Fibroblast of gingiva (primary cell): Measurements from ENCODE around the gene CRTAC1.

Experiments used
- DNase-seq: peaks from one replicate; pipeline ENCODE4 v3.0.0-alpha.2; 2011; ENCODE audit warnings: low read depth

Gene CRTAC1

DNA sequence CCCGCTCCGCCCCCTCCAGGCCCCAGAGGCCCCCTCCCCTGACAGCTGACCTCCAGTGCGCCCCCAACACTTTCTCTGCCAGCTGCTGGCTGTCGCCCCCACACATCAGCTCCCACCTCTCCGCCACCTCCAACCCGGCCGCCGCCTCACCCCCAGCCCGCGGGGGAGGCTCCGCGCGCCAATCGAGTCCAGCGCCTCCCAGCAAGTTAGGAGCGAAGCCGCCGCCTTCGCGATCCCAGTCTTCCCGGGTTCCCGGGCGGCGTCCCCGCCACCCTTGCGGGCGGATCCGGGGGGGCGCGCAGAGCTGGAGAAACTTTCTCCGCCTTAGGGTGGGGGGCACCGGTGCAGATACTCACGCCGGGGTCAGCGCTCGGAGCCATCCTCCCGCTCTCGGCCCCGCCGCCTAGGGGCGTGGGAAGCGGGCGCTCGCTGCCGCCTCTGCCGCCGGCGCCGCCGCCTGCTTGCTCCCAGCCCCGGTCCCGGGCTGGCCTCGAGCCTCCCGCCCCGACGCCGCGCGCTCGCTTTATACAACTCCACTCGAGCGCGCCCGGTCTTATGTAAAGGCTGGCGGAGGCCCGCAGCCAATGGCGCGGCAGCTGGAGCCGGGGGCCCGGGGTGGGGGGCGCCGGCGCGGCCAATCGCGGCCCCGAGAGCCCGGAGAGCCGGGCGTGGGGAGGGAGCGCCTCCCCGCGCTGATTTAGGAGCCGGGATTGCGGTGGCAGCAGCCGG lies at the start of gene CRTAC1:
TSS of gene CRTAC1 (minus strand) at position 529 of the 729 bp plus-strand sequence. CDS start at position 380, 149 bp downstream.
- no peak for DNase-seq

DNA sequence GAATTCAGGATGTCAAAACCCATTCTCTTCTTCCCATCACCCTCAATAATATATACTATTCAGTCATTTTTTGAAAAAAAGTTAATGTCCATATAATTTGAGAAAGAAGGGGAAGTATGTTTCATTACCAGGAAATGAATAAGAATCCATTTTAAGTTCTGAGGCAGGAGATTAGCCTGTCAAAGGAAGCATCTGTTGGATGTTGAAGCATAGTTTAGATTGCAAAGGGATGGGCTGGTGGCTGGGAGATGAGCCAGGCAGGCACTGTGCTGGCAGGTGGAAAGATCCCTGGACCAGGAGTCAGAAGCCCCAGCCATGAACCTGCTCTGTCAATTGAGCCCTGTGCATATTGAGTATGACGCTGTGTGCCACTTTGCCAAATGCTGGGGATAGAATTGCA lies 48.4 kb upstream of the CRTAC1 start:
- DNase-seq, result no peak

DNA sequence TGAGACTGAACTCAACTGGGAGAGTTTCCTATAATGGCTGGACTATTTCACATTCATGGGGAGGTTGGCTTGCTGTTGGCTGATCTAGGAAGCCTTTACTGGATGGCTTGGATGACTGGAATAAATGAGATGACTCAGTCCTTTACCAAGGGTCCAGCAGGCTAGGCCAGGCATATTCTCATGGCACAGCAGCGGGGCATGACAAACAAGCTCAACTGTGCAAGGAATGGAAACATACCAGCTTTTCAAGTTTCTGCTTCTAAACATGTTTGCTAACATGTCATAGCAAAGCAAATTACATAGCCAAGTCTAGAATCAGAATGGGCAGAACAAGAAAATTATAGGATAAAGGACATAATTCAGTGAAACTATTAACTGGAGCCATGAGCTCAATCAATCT lies 46.8 kb upstream of the CRTAC1 start:
- DNase-seq, result no peak

GRCh38 chr10:98076086-98076485 lies 45.7 kb upstream of the CRTAC1 start:
- no peak for DNase-seq

DNA sequence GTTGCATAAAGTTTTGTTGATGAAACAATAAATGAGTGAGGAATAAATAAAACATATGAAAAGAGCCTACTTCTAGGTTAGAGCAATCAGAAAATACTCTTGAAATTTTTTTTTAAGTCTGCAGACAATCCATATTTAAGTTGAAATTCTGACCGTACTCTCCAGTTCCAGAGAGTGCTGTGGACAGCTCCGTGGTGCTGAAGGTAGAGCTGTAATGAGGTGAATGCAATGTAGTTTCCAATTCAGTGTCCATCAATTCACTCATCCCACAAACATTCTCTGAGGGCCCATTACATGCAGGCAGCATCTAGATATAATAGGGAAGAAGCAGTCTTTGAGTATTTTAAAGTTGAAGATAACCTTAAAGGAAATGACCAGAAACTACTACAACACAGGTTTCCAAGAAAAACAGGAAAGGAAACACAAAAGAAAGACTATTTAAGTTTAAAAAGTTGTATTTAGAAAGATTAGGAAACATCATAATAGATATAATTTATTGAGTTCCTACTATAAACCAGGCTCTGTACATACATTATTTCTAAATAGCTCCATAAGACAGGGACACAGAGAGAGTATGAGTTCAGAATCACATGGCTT lies 44.0 kb upstream of the CRTAC1 start:
- no peak for DNase-seq

DNA sequence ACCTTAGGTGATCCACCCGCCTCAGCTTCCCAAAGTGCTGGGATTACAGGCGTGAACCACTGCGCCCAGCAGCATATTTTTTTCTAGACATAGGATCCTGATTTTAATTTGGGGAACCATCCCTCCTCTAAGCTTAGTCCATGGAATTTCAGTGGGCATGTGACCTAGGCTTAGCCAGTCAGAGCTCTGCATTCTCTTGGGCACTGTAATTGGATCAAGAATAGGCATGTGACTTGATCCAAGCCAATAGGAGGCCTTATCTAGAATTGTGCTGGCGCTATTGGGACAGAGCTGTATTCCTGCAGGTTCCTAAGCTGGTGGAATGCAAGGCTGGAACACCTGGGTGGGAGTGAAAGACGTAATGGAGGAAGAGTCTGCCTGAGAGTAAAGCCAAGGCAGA lies 36.7 kb upstream of the CRTAC1 start:
- no peak for DNase-seq

- DNase-seq, result no peak
Observed at GRCh38 chr10:98063740-98064027, 33.3 kb upstream of the CRTAC1 start.

GRCh38 chr10:98062424-98062823 lies 32.0 kb upstream of the CRTAC1 start:
- no peak for DNase-seq

- no peak for DNase-seq
Observed at GRCh38 chr10:98060079-98060478, 29.7 kb upstream of the CRTAC1 start.

- no peak for DNase-seq
Observed at GRCh38 chr10:98058295-98058694, 27.9 kb upstream of the CRTAC1 start.

DNA sequence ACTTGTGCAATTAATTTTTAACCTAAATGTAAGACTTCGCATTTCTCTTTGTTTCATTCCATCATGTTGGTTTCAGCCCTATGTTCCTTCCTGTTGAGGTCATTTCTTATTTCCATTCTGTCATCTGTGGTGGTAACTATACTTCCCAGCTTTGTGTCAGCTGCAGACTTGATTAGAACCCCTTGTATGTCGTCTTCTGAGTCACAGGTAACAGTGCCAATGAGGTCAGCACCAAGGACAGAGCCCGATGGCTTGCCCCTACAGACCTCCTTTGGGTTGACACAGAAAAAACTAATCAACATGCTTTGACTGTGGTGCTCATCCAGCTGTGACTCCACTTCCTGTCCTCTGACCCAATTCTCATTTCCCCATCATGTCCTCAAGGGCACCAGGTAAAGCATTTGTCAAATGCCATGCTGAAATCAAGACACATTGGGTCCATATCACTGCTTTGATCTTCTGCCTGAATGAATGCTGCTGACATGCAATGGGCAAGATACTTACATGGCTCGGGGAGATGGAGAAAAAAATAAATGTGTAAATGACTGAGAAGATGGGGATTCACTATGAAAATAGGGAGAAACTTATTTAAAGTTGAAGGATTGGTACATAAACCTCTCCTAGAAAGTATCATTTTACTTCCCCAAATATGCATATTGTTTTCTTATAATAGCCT lies 25.6 kb upstream of the CRTAC1 start:
- no peak for DNase-seq

DNA sequence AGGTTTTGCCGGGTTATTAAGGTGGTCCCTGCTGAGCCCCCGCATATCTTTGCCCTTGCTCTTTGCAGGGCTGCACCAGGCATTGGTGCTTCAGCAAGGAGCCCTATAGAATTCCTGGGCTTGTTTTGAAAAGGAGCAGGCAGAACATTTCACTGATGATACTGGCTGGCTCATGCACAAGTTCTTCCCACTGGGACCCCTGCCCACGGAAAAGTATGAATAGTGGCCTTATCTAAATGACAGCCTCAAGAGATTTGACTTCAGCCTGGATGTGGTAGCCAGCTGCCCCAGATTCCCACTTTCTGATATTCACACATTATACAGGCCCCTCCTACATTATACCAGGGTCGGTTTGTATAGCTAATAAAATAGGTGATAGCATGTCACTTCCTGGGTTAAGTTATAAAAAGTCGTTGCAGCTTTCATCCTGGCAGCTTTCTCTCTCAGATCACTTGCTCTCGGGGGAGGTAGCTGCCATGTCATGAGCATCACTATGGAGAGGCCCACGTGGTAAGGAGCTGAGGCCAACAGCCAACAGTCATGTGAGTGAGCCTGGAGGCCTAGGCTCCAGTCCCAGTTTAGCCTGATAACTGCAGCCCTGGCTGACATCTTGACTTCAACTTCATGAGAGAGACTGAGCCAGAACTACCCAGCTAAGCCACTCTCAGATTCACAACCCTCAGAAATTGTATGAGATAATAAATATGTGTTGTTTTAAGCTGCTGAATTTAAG lies 16.8 kb upstream of the CRTAC1 start:
- no peak for DNase-seq

DNA sequence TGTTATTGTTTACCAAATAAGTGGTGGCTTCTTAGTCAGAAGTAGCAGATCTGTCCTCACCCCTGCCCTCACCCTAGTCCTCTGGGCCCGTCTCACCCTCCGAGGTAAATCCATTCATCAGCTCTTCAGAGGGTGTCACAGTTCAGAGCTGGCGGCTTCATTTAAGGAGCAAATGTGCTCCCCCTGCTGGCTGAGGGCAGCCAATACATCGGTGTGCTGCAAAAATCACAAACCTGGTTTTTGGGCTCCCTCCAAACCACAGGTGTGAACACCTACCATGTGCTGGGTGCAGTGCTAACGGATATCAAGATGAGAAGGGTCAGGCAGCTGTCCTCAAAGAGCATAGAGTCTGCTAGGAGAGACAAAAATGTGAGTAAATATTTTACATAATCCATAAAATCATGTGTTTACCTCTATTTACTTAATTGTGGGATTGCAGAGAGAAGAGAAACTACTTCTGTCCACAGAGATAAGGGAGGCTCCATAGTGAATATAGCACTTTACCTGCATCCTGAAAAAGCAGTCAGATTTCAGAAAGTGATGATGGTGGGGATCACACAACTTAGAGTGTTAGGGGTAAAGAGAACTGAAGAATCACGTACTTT lies 15.5 kb upstream of the CRTAC1 start:
- peak; percentile 38 for DNase-seq

GRCh38 chr10:98041352-98042043 lies 11.1 kb upstream of the CRTAC1 start:
- peak; percentile 30 for DNase-seq

DNA sequence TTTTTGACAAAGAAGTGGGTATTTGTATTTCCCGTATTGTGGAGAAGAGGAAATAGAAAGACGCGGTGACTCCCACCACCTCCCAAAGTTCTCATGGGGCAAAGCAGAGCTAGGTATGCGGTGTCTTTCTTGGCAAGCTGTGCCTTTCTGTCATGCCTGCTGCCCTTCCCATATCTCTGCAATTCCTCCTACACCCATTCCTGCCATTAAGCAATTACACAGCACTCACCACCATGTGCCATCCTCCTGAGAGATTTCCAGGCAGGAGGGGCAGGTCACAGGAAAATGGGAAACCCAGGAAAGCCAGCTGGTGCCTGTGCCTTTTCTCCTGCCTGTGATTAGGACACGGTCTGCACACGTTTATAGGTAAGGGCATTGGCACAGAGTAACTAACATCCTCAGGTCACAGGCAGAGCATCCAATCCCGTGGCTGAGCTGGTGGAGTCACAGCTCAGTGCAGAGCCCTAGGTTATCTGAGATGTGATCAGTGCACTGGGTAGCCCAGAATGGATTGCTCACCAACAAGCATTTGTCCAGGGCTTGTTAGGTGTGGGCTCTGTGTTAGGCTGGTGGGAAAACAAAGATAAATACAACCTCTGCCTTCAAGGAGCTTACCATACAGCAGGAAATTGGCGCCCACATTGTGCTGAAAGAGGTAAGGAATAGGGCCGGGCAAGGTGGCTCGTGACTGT lies 9.4 kb upstream of the CRTAC1 start:
- no peak for DNase-seq

DNA sequence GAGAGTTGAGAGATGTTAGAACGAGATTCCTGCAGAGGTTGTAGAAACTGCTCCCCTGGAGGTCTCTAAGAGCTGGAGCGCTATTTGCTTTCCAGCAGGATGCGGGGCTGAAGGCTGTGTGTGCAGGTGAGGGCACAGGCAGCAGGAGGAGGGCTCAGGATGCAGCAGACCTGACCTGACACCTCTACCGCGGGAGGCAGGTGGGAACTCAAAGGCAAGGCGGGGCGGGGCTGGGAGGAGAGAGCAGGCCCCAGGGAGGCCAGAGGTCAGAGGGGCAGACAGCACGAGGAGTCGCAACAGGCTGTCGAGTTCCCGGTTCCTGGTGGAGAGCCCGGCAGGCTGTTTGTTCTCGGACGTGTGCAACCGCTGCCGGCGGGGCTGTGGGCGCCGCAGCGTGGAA lies 7.9 kb upstream of the CRTAC1 start:
- no peak for DNase-seq

DNA sequence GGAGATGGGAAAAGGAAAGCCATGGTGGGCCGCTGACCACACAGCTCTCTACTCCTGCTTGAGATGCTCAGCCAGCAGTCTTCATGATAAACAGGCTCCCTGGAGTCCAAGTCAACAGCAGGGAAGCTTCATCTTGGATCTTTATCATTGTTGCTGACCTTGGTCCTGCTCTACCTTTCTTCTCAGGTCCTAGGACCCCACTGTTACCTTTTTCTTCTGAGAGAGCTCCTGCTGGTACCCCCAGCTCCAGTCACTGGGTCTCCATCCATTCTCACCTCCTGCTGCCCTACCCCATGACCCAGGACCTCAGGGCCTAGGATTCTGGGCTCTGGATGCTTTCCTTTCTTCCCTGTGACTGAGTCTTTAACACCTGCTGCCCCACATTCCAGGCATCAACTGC lies 5.2 kb upstream of the CRTAC1 start:
- no peak for DNase-seq

- no peak for DNase-seq
Observed at GRCh38 chr10:98033515-98033914, 3.1 kb upstream of the CRTAC1 start.

- no peak for DNase-seq
Observed at GRCh38 chr10:98031440-98031839, 1.0 kb upstream of the CRTAC1 start.

- DNase-seq, result no peak
Observed at GRCh38 chr10:98030991-98031431, 590 bp upstream of the CRTAC1 start.
